Mesothelial cell of epicardium (in vitro differentiated cells): ENCODE data around the gene RANBP17. TPM values are rescaled to one million over a fixed set of nuclear protein-coding genes. Genes with fewer than 3 reads are reported as not detected.

Experiments
- DNase-seq, 2 experiments: peaks; one replicate each; pipeline ENCODE4 v3.0.0; 2021; ENCODE audit warnings: low spot score in 2 of 2; ENCODE audit not compliant: unreplicated experiment in 2 of 2
- H3K27ac Mint-ChIP-seq: 2 replicates; pipeline ENCODE4 v1.8.0; 2021; ENCODE audit warnings: mixed read lengths
- H3K27me3 Mint-ChIP-seq: 2 replicates; pipeline ENCODE4 v1.8.0; 2021; ENCODE audit warnings: low read depth, mixed read lengths
- H3K36me3 Mint-ChIP-seq: 2 replicates; pipeline ENCODE4 v1.8.0; 2021; ENCODE audit warnings: mixed read lengths
- H3K4me1 Mint-ChIP-seq: 2 replicates; pipeline ENCODE4 v1.8.0; 2021; ENCODE audit warnings: mixed read lengths
- H3K4me3 Mint-ChIP-seq: 2 replicates; pipeline ENCODE4 v1.8.0; 2021; ENCODE audit warnings: mild to moderate bottlenecking, moderate library complexity, mixed read lengths
- H3K9me3 Mint-ChIP-seq: 2 replicates; pipeline ENCODE4 v1.8.0; 2021; ENCODE audit warnings: mixed read lengths
- CTCF ChIP-seq: fragments of 200-600 bp; sonication (generic); IDR thresholded peaks from one replicate; pipeline ENCODE4 v1.5.0; 2021; ENCODE audit warnings: antibody characterized with exemption; ENCODE audit not compliant: unreplicated experiment
- total RNA-seq: library from RNA; stranded (reverse); gene quantifications from 3 replicates; pipeline ENCODE4 v1.2.1, GENCODE V29; 2021

RANBP17 gene
- total RNA-seq, 1 donor from 2014 or later: 60.8 TPM

- Mint-ChIP-seq H3K27ac (no peak overlapping the region), H3K9me3 (no peaks in the 10 kb centered on the region), H3K4me3 (no peak overlapping the region), H3K36me3 (no peaks in the 10 kb centered on the region), H3K4me1 (no peaks in the 10 kb centered on the region), H3K27me3 (peaks cover 4% of the 10 kb centered on the region)
- no peak for DNase-seq
- no peak for TF ChIP-seq CTCF
Measured at GRCh38 chr5:171344936-171345608, 483.3 kb downstream of the RANBP17 start.

Other genes with a start within 250 kb of the RANBP17 start
- gene GABRP, start 78.3 kb upstream of the RANBP17 start, total RNA-seq: 274 to 327 TPM (median 301 TPM) in 3 replicates